ENCODE measurements around the gene PAQR8. TPM values are rescaled to one million over a fixed set of nuclear protein-coding genes. Genes with fewer than 3 reads are reported as not detected.

Gene PAQR8
- total RNA-seq, 1 experiment from 2014 or later, result 8.7 TPM

DNA sequence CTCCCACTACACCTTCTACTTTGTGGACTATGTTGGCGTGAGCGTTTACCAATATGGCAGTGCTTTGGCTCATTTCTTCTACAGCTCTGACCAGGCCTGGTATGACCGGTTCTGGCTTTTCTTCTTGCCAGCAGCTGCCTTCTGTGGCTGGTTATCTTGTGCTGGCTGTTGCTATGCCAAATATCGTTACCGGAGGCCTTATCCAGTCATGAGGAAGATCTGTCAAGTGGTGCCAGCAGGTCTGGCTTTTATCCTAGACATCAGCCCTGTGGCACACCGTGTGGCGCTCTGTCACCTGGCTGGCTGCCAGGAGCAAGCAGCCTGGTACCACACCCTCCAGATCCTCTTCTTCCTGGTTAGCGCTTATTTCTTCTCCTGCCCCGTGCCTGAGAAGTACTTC lies 41.7 kb downstream of the PAQR8 start:
- no peak overlapping the region for H3K4me3 ChIP-seq (ENCODE audit: low read depth, low read length)
- no peaks in the 10 kb centered on the region for H3K4me1 Mint-ChIP-seq (ENCODE audit: low read depth, unreplicated experiment)
- TF ChIP-seq, protein P1, sequence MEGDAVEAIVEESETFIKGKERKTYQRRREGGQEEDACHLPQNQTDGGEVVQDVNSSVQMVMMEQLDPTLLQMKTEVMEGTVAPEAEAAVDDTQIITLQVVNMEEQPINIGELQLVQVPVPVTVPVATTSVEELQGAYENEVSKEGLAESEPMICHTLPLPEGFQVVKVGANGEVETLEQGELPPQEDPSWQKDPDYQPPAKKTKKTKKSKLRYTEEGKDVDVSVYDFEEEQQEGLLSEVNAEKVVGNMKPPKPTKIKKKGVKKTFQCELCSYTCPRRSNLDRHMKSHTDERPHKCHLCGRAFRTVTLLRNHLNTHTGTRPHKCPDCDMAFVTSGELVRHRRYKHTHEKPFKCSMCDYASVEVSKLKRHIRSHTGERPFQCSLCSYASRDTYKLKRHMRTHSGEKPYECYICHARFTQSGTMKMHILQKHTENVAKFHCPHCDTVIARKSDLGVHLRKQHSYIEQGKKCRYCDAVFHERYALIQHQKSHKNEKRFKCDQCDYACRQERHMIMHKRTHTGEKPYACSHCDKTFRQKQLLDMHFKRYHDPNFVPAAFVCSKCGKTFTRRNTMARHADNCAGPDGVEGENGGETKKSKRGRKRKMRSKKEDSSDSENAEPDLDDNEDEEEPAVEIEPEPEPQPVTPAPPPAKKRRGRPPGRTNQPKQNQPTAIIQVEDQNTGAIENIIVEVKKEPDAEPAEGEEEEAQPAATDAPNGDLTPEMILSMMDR (IDR thresholded peaks at IDR 0.05; ENCODE audit: insufficient read depth in 1 of 2, low read depth in 1 of 2, low read length in 1 of 2, severe bottlenecking in 1 of 2, unreplicated experiment in 1 of 2), result no peak
- intact Hi-C loops (cut with micrococcal nuclease; ENCODE audit: unreplicated experiment), result no loop called here
- no peaks in the 10 kb centered on the region for H3K9me3 ChIP-seq
- H3K4me3 Mint-ChIP-seq (ENCODE audit: unreplicated experiment), result no peak overlapping the region
- ChIA-PET CTCF (no interaction called here), POLR2A (no interaction called here)
- H3K9me3 Mint-ChIP-seq (ENCODE audit: unreplicated experiment), result no peaks in the 10 kb centered on the region
- BruUV-seq (replicated peaks), result no TSS peak
- H3K4me1 ChIP-seq, result no peaks in the 10 kb centered on the region
- peaks cover 5% of the 10 kb centered on the region for H3K36me3 Mint-ChIP-seq (ENCODE audit: insufficient read depth, unreplicated experiment)
- H3K27me3 ChIP-seq (replicated peaks; ENCODE audit: control insufficient read depth, insufficient read depth, low read length), result no peaks in the 10 kb centered on the region
- no peaks in the 10 kb centered on the region for H3K27me3 Mint-ChIP-seq (ENCODE audit: insufficient read depth, unreplicated experiment)
- DNase-seq, result no peak
- no peaks in the 10 kb centered on the region; the same call in 1 of the 2 replicates for H3K36me3 ChIP-seq (ENCODE audit: control insufficient read depth, insufficient read depth, low read length)
- H3K27ac Mint-ChIP-seq (ENCODE audit: unreplicated experiment), result no peak overlapping the region

DNA sequence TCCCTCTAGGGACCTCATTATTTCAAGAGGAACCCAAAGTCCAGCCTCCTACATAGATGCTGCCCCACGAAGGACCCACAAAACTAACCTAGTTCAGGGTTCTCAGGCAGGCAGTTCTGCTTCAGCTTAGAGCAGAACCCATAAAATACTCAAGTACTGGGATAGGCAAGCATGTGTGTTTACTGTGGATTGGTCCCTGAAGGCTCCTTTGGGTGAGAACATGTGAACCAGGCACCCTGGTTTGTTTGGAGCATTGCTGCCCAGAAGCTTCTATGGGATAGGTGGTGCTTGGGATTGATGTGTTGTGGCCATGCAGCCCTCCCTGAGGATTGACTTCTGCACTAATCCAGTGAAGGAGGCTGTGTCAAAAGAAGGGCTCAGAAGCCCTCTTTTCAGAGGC lies 43.3 kb downstream of the PAQR8 start:
- intact Hi-C loops (cut with micrococcal nuclease; ENCODE audit: unreplicated experiment), result no loop called here
- no TSS peak for BruUV-seq (replicated peaks)
- Histone ChIP-seq H3K27me3 (replicated peaks; ENCODE audit: control insufficient read depth, insufficient read depth, low read length) (no peaks in the 10 kb centered on the region), H3K4me1 (no peaks in the 10 kb centered on the region), H3K9me3 (no peaks in the 10 kb centered on the region), H3K4me3 (ENCODE audit: low read depth, low read length) (no peak overlapping the region), H3K36me3 (ENCODE audit: control insufficient read depth, insufficient read depth, low read length) (no peaks in the 10 kb centered on the region; the same call in 1 of the 2 replicates)
- Mint-ChIP-seq H3K36me3 (ENCODE audit: insufficient read depth, unreplicated experiment) (peaks cover 5% of the 10 kb centered on the region), H3K4me1 (ENCODE audit: low read depth, unreplicated experiment) (no peaks in the 10 kb centered on the region), H3K27ac (ENCODE audit: unreplicated experiment) (no peak overlapping the region), H3K27me3 (ENCODE audit: insufficient read depth, unreplicated experiment) (no peaks in the 10 kb centered on the region), H3K9me3 (ENCODE audit: unreplicated experiment) (no peaks in the 10 kb centered on the region), H3K4me3 (ENCODE audit: unreplicated experiment) (no peak overlapping the region)
- TF ChIP-seq, protein P1 (IDR thresholded peaks at IDR 0.05; ENCODE audit: insufficient read depth in 1 of 2, low read depth in 1 of 2, low read length in 1 of 2, severe bottlenecking in 1 of 2, unreplicated experiment in 1 of 2), result no peak
- ChIA-PET POLR2A (no interaction called here), CTCF (no interaction called here)
- no peak for DNase-seq

DNA sequence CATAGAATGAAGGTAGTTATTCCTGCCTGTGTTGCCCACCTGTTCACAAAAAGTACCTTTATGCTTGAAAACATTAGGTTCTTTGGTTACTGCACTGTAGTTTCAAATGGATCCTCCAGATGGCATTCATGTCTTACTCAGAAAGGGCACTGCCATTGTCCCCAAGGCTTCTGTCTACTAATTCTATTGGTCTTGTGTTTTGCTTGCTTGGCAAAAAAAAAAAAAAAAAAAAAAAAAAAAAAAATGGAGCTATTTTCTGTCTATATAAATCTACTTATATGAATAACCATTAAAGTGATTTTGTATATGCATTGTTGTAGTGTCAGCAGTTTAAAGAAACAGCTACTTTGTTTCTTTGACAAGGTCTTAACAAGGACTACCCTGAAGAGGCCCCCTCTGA lies 45.5 kb downstream of the PAQR8 start:
- Mint-ChIP-seq H3K4me3 (ENCODE audit: unreplicated experiment) (no peak overlapping the region), H3K36me3 (ENCODE audit: insufficient read depth, unreplicated experiment) (peaks cover 5% of the 10 kb centered on the region), H3K4me1 (ENCODE audit: low read depth, unreplicated experiment) (peaks cover 2% of the 10 kb centered on the region), H3K27me3 (ENCODE audit: insufficient read depth, unreplicated experiment) (no peaks in the 10 kb centered on the region), H3K27ac (ENCODE audit: unreplicated experiment) (no peak overlapping the region), H3K9me3 (ENCODE audit: unreplicated experiment) (no peaks in the 10 kb centered on the region)
- no peak overlapping the region for H3K4me3 ChIP-seq (ENCODE audit: low read depth, low read length)
- intact Hi-C loops (cut with micrococcal nuclease; ENCODE audit: unreplicated experiment), result loop anchor here (1.0 kb wide), 1 partner anchor 256 kb away; no protein-coding TSS in a partner anchor
- ChIA-PET CTCF (interaction anchor here (0.6 to 1.1 kb wide), 12 partner anchors 12 to 1524 kb away, joined by 3 to 14 read pairs (median 6); no protein-coding TSS in a partner anchor), POLR2A (interaction anchor here (0.6 to 1.2 kb wide), 2 partner anchors 44 to 254 kb away, joined by 5 to 10 read pairs; no protein-coding TSS in a partner anchor)
- no peaks in the 10 kb centered on the region for H3K9me3 ChIP-seq
- TF ChIP-seq, protein P1 (IDR thresholded peaks at IDR 0.05; ENCODE audit: insufficient read depth in 1 of 2, low read depth in 1 of 2, low read length in 1 of 2, severe bottlenecking in 1 of 2, unreplicated experiment in 1 of 2), result peak; percentile 45 to 51
- H3K4me1 ChIP-seq, result no peaks in the 10 kb centered on the region
- peak in 1 of 2 experiments; percentile 50 for DNase-seq
- H3K27me3 ChIP-seq (replicated peaks; ENCODE audit: control insufficient read depth, insufficient read depth, low read length), result no peaks in the 10 kb centered on the region
- BruUV-seq (replicated peaks), result no TSS peak
- H3K36me3 ChIP-seq (ENCODE audit: control insufficient read depth, insufficient read depth, low read length), result no peaks in the 10 kb centered on the region; the same call in 1 of the 2 replicates

Measured in Caco-2 (cell line).